Ammon's horn (tissue), 1 donor: ENCODE data around the gene KIF1A.

Experiments used
- DNase-seq: peaks from one replicate; pipeline ENCODE4 v3.0.0-alpha.2; 2016; ENCODE audit warnings: low spot score

Gene KIF1A

DNA sequence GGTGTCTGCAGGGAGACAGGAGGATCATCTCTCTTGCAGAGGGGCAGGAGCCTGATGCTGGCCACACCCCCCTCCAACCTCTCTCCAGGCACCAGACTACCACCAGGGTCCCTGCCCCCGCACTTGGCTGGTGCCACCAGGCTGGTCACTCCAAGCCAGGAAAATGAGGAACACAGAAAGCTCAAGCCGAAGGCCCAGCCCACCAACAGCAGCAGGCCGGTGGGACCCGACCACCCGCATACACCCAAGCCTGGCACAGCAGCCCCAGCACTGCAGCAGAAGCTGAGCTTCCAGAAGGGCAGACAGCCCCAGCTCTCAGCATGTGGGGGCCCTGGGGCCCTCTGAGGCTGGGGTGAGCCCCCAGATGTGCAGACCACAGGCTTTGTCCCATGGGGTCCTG, 52.7 kb downstream of the KIF1A start:
- no peak for DNase-seq

DNA sequence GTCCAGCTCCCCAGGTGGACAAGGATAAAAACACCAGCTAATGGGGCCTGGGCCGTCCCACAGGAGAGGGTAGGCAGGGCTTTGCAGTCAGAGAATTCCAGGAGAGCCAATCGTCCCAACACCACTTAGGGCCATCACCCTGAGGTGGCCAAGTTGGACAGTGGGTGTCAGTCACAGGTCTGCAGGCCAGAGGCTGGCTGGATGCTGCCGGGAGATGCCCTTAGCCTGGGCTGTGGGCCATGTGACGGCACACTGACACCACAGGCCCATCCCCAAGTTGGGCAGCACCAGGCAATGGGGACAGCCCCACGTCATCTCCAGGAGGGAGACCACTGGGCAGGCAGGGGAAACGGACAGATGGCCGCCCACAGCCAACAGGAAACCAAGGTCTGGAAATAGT, 53.9 kb downstream of the KIF1A start:
- DNase-seq: no peak

DNA sequence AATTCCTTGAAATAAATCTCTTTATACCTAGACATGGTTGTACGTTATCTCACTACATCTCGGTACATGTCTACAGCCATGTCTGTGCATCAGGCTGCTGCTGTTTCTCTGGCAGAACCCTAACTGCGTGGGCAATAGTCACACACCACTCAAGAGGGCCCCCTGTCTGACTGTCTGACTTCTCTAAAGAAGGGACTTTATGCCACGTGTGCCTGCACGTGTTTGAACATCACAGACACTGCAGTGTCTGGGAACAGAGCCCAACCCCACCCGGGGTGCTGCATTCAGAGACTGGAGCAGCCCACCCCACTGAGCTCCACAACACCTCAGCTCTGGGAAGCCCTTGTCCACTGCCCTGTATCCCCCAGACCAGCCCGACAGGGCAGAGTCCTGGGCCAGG, 55.0 kb downstream of the KIF1A start:
- DNase-seq: peak; percentile 49

DNA sequence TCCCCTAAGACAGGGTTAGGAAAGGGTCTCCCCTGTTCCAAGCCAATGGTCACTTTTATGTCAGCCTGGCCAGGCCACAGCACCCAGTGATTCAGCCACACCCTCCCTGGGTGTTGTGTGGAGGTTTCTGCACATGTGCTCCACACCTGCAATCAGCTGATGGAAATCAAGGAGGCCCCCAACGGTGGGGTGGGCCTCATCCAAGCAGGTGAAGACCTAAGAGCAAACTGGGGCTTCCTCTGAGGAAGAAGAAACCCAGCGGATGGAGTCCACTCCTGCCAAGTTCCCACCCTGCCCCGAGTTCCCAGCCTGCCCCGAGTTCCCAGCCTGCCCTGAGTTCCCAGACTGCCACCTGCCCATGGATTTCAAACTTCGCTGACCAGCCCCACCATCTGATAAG, 55.4 kb downstream of the KIF1A start:
- DNase-seq: no peak

DNA sequence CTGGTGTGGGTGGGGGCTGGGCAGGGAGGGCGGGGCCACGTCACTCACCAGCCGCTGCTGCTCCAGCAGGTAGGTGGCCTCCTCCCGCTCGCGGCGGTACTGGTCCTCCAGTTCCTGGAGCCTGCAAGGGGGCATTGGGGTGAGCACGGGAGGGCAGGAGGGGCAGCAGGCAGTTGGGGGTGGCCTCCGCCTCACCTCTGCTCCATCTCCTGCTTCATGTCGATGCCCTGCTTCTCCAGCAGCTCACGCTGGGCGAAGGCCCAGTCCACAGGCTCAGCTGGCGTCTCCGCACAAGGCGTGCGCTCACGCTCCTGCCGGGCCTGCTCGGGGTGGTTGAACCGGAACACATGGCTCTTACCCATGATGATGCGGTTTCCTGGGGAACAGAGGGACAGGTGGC, 57.0 kb downstream of the KIF1A start:
- no peak for DNase-seq

DNA sequence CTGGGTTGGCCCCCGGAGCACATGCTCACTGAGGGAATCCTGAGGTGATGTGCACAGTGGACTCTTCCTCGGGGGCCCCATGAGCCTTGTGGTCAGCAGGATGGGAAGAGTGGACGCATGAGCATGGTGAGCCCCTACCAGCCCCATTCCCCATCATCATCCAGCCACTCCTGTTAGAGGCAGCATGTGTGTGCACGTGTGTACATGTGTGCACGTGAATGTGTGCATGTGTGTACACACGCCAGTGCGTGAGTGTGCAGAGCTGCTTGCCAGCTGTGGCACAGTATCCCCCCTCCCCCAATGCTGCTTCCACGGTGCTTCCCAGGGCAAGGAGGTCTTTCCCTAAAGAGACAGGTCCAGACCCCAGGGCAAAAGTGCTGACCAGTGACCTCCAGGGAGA, 57.8 kb downstream of the KIF1A start:
- DNase-seq: no peak

DNA sequence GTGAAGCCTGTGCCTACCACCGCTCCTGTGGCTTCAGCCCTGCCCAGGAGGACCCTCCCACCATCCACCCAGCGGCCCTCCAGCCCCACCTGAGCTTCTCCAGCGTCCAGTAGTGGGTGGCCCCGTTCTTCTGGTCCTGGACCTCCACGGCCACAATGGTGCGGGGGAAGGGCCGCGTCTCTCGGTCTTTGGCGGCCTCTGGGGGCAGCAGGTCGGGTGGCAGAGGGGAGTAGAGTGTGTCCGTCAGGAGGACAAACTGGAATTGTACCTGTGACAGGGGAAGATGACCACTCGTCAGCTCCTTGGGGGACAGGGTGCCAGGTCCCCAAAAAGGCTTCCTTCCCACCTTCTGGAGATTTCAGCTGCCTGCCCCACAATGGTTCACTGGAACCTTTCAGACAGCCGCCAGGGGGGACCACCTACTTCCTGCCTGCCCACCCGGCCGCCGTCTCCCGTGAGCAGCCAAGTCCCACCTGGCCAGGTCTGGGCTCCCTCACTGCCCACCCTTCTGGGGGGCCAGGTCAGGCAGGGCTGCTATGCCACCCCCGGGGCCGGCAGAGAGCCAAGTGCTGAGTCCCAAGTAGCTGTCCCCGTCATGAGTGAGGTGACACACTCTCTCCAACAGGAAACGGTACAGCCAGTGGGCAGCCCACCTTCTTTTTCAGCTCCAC, 59.3 kb downstream of the KIF1A start:
- DNase-seq: no peak

DNA sequence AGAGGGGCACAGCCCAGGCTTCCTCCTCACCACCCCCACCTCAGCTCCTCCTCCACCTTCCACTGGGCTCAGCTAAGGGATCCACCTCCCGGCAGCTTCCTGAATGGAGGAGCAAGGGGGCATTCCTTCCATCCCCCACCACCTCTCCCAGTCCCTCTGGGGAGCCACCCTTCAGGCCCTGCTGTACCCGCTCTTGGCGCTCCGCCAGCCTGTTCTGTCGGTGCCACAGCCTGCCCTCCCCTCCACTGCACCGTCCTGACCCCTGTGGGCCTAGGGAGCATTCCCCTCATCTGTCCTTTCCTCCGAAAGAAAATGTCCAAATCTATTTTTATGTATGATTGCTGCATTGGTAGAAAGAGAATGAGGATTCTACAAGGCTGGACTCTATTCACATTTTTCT, 59.9 kb downstream of the KIF1A start:
- DNase-seq: no peak

DNA sequence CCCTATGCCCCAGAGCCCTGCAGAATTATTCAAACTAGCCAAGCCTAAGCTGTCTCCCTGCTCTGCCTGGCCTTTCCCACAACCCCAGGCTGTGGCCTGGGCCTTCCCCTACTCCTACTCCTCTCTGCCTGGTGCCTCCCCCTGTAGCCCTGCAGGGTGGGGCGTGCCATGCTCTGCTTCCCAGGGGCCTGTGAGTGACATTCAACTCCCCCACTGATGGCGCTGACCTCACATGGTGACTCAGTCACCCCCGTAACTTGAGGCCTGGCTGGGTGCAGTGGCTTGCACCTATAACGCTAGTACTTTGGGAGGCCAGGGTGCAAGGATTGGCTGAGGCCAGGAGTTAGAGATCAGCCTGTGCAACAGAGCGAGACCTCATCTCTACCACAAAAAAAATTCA, 60.6 kb downstream of the KIF1A start:
- DNase-seq: no peak

DNA sequence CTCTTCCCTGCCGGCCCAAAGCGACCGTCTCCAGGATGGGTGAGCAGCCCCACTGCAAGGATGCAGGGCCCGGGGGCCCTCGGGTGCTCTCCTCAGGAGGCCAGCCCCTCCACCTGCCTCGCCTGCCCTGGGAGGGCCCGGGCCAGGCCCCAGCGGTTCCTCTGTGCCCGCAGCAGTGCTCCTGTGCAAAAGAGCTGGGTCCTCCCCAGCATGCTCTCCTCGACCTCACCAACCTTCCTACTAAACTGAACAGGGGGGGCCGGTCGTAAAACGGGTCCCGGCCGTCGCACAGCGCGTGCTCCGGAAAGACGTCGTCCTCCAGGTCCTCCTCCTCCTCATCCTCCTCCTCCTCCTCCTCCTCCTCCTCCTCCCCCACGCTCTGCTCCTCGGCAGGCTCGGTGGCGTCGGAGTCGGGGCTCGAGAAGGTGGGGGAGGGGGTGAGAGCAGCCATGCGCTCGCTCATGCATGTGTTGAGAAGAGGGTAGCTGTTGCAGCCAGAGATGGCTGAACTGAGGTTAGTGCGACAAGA, 62.9 kb downstream of the KIF1A start:
- no peak for DNase-seq

DNA sequence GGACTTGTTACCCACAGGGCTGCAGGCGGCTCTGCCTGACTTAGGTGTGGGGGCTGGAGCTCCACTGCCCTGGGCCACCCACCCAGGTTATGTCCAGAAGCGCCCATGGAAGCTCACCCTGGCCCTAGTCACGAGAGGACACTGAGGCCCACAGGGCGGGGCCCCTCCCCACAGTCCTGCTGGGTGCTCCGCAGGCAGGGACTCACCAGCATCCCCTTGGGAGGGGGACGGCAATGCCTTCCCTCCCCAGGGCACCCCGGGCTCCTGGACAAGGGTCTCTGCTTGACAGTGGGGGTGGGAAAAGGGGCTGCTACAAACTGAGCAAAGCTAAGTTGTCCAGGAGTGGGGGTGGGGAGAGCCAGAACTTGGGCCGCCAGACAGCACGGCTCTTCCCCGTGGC, 67.8 kb downstream of the KIF1A start:
- DNase-seq: no peak

DNA sequence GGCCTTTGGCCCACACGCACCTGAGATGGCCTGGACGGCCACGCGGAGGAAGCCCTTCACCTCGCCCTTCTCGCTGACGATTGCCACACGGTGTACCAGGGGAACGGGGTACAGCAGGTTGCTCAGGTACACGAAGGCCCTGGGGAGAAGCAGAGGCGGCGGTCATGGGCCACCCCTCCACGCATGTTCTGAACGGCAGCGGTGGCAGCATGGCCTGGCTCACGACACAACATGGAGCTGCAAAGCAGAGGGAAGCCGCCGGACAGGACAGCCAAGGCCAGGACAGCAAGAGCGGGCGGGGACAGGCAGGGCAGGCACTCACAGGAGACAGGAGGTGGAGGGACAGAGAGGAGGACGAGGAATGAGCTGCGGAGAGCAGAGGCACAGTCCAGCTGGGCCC, 69.6 kb downstream of the KIF1A start:
- DNase-seq: no peak

DNA sequence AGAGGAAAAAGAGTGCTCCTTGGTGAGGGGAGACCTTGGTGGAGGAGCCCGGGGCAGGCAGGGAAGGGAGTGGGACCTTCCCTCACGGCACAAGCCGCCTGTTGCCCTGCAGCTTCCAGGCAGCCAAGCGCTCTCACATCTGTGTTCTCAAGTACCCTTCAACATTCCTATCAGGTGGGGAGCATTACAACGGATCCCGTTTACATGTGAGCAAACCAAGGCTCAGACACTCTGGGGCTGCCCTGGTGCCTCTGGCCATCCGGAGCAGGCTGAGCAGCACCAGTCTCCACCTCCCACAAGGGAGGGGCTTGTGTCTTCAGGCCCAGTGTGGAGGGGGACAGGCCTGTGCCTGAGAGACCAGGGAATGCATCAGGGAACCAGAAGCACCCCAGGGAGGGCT, 70.5 kb downstream of the KIF1A start:
- DNase-seq: no peak

DNA sequence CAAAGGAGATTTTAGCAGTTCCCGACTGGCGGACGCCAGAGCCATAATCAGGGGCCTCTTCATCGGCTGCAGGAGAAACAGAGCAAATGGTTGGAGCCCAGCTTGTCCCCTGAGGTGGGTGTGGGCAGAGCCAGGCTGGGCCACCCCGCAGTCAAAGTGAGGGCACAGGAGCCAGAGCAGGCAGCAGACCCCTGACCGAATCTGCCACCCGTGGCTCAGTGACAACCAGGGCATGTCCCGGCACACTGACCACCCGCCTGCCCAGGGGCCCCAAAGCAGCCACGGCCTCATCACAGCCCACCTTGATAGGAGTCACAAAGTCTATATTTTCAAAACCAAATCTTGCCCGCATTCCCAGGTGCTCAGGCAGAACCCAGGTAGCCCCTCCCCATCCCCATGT, 72.8 kb downstream of the KIF1A start:
- no peak for DNase-seq

DNA sequence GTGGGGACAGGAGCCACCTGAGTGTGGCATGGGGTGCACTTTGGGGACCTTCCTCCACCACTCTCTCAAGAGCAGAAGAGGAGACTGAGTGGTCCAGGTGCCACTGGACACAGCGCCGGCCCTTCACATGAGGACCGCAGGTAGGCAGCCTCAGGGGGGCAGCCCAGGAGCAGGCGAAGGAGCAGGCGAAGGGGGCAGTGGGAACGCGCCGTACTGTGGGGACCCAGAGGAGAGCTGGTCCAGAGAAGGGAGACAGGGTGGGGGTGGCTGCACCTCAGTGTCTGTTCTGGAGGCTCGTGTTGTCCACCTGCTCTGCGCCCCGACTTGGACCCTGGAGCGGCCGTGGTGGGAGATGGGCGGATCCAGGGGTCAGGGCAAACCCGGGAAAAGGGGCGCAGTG, 73.3 kb downstream of the KIF1A start:
- no peak for DNase-seq

DNA sequence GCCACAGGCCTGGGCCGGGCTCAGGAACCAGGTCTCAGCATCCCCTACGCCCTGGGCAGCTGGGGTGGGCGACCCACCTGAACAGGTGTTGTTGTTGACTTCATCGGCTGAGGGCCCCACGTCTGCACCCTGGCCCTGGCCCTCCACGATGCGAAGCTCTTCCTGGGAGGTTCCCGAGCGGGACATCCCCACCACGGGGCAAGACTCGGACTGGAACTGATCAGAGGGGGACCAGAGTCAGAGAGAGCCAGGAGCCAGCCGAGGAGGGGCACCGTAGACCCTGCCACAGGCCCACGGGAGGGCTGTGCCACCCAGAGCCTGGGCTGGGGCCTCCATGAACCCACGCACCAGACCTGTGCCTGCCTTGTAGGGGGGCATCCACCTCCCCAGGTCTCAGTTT, 74.1 kb downstream of the KIF1A start:
- DNase-seq: no peak

DNA sequence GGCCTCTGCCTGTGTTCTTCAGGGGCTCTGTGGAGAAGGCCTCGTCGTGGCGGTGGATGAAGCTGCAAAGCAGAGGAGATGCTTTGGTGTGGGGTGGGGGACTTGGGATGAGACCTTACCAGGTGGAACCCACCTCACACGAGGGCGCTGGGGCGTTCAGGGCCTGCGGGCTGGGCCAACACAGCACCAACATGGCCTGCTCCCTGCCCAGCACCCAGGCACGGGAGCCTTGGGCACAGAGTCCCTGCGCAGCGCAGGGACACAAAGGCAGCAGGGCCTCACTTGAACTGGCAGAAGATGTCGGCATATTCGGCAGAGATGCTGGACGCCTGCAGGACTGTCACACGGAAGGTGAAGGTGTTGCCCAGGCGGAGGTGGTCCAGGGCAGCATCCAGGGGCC, 74.6 kb downstream of the KIF1A start:
- no peak for DNase-seq

DNA sequence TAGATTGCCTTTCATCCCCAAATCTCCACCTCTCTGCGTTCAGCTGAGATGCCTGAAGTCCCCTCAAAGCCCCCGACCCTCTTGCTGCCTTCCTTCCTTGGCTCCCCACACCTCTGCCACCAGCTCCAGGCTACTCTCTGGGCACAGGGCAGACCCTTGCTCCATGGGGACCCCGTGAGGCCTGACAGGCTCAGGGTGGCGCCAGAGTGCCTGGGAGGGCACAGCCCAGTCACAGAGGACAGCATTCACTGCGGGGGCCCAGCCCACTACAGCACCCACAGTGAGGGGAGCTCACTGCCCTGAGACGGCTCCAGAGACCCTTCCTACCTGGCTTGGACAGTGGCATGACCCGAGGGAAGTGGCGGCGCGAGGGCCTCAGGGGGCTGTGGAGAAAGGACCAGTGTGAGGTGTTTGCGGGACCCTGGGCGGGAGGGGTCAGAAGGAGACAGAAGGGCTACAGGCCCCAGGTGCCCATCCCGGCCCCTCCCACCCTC, 77.4 kb downstream of the KIF1A start:
- DNase-seq: no peak

DNA sequence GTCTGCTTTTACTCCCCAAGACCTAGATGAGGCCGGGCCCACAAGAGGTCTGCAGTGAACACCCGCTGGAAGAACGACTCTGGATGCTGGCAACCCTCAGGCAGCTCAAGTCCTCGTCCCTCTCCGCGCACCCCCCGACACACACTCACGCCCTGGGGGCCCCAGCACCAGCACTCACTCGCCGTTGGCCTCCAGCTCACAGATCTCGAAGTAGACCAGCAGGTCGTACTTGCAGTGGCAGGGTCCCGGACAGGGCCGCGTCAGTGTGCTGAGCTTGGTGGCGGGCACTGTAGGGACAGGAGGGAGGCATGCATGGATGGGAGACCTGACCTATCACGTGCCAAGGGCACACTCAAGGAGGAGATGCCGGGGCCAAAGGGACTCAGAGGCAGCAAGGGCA, 78.9 kb downstream of the KIF1A start:
- DNase-seq: no peak

DNA sequence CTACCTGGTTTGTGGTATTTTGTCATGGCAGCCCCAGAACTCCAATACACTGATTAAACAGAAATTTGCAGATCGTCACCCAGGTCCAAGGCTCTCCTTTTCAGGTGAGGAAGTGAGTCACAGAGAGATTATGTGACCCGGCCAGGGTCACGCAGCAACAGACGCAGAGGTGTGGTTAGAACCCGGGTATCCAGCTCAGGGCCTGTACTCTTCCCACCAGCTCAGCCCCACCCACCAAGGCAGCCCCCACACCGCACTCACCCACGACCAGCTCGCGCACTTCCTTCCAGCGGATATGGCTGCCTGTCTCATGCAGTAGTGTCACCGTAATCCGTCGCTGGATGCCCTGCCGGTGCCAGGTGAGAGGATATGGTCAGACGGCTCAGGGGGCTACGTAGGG, 80.2 kb downstream of the KIF1A start:
- no peak for DNase-seq

DNA sequence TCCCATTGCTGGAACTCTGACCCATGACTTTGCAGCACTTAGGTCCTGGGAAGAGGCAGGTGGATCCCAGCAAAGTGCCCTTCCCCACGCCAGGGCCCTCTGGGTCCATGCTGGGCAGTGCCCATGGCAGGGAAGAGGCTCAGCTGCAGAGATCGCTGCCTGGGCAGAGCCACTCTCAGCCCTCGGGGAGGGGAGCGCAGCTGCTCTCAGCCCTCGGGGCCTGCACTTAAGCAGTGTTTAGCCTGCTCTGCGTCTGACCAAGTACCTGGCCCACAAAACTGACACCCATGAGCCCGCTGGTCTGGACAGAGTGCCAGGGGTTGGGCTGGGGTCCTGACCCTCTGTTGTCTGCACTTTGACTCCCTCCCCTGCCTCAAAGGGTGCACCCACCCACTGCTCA, 82.1 kb downstream of the KIF1A start:
- DNase-seq: no peak

DNA sequence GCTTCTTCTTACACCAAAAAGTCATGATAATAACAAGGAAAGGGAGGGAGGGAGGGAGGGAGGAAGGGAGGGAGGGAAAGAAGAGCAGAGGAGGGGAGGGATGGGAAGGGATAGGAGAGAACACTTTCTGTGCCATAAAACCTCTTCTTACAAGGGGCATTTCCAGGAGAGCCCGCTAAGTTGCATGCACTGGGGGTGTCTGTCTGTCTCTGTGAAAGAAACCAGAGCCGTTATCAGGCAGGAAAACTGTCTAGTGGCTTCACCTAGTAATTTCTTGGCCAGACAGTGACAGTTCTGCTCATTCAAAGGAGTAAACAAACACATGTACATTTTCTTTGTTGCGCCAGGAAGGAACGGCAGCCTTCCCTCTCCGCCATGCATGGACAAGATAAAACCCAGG, 82.5 kb downstream of the KIF1A start:
- no peak for DNase-seq

DNA sequence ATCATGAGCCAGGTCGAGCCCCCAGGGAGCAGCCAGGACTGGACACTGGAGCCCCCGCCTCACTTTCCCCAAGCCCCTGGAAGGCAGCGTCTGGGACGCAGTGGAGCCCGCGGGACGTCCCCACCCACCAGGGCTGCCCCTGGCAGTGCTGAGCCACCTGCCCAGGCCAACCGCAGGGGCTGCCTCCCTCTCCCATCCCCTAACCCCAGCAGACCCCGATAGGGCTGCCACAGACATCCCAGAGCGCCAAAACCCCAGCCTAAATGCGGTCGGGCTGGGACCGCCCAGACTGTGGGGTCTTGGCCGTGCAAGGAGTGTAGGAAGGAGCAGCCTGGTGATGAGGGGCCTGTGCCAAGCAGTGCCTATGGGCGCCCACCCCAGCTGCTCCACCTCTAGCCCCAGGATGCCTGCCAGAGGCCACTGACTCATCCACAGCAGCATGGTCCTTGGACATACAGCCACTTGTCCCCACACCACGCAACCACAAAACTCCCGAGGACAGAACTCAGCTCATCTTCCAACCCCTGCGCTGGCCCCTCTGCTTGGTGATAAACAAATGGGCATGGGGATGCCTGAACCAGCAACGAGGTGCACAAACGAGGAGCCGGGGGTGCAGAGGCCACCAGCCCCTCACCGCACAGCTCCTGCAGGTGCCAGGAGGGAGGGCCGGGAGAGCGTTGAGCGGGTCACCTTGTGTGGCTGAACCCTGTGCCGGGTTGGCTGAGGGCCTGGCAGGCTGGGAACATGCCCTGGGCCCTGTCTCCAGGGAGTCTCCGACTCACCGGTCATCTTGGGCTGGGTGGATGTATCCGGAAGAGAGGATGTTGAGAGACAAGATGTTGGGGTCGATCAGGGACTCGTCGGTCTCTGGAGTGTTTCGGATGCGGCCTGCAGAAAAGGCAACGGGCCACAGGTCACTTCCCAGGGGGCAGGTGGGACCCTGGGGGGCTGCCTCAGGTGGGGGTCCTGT, 83.5 kb downstream of the KIF1A start:
- no peak for DNase-seq
